Stimulated activated naive CD8-positive, alpha-beta T cell treated with anti-CD3 and anti-CD28 coated beads, Interleukin-15, Interleukin-2, amounts not matched to agents 100 U/mL and 50 U/mL, for 24 hours (primary cell): Measurements from ENCODE around the gene COP1.
"Not testable (repeated sequence)": the region's sequence is repeated elsewhere in the genome, so short reads cannot be mapped to it uniquely, and the experiment has no call there.

ENCODE experiments used
- ATAC-seq: fragments of 150-1000 bp; cut with Tn5 transposase; one replicate; pipeline ENCODE4 v1.10.0; 2021
- DNase-seq: peaks from one replicate; pipeline ENCODE4 v3.0.0; 2021

COP1 gene

GRCh38 chr1:176033474-176033873 lies 173.6 kb downstream of the COP1 start:
- no peak for DNase-seq
- no peak for ATAC-seq

DNA sequence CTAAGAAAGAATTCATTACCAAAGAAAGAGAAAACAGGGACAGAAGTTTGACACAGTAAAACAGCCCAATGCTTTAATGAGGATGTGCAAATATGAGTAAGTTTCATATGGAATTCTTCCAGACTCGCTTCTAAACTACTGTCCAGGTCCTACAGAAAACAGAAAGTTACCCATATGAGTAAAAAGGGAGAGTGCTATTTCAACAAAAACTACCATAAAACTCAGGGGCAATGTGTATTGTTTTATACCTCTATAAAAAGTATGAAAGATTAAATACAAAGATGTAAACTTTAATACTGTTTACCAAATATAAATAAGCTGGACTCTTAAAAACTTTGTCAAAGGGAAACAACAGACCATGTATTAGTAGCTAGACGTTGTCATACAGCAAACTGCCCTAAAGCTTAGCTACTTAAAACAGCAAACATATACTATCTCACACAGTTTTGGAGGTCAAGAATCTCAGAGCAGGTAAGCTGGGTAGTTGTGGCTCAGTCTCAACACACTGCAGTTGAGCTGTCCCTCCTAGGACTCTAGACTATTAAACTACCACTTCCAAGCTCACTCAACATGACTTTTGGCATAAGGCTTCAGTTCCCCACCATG lies 174.9 kb downstream of the COP1 start:
- no peak for ATAC-seq
- no peak for DNase-seq

DNA sequence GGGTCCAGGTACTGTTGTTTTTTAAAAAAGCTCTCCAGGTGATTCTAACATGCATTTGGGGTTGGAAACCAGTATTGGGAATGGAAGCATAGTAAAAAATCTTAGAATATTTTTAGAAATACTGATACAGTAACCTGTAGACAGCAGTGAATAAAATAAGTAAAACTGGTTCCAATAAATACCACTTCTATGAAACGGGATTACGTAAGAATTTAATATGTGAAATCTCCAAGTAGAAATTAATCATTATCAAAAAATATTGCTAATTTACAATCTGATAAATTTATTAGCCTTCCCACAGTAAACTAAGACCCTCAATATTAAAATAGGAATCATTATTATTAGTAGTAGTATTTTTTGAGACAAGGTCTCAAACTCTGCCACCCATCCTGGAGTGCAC lies 177.5 kb downstream of the COP1 start:
- ATAC-seq: no peak
- no peak for DNase-seq

DNA sequence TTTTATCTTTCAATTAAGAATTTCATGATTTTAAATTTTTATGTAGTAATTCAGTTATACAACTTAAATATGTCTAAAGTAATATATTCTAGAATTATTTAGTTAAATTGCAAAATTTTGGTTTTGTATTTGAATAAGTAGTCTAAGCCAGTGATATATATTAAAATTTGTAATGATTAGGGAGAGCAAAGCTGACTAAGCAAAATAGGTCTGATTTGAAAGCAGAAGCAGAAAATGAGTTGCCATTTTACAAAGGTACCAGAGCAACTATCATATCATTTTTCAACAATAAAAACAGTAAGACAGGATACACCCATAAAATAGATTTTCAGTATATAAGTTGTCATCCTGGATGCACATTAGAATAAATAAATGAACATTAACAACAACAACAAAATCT lies 177.9 kb downstream of the COP1 start:
- ATAC-seq: no peak
- DNase-seq: no peak

DNA sequence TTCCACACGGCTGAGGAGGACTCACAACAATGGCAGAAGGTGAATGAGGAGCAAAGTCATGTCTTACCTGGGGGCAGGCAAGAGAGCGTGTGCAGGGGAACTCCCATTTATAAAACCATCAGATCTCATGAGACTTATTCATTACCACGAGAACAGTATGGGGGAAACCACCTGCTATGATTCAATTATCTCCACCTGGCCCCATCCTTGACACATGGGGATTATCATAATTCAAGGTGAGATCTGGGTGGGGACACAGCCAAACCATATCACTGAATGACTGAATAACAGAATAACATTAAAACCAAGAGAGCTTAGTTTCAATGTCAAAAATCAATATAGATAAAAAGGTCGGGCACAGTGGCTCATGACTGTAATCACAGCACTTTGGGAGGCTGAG lies 179.2 kb downstream of the COP1 start:
- DNase-seq (peak; percentile 5), ATAC-seq (peak; percentile 88)

DNA sequence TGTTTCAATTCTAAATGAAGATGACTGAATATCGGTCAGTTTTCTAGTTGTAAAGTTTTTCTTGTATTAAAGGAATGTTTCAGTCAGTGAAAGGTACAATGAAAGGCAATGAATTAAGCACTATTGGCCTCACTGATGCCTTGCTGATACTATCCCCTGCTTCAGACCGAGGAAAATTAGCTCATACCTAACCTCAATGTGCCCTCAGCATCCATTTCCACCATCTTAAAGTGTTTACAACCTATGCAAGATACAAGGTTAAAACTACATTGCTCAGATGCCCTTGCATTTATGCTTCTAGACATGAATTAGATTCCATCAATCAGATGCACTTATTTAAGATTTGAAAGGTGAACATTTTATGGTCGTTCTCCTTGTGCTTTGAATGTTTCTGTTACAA lies 184.5 kb downstream of the COP1 start:
- no peak for DNase-seq
- ATAC-seq: no peak

DNA sequence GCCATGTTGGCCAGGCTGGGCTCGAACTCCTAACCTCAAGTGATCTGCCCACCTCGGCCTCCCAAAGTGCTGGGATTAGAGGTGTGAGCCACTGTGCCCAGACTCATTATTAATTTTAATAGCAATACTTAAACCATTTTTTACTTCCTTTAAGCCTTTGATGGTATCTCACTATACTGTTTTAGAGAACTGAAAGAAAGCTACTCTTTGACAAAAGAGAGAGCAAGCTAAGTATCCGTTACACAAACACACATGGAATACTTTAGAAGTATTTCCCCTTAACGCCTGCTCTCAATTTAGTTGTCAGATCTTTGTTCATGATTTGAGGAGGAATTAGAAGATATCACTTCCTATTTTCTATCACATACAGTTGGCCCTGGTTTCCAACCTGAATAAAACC lies 189.4 kb downstream of the COP1 start:
- DNase-seq: no peak
- ATAC-seq: no peak

DNA sequence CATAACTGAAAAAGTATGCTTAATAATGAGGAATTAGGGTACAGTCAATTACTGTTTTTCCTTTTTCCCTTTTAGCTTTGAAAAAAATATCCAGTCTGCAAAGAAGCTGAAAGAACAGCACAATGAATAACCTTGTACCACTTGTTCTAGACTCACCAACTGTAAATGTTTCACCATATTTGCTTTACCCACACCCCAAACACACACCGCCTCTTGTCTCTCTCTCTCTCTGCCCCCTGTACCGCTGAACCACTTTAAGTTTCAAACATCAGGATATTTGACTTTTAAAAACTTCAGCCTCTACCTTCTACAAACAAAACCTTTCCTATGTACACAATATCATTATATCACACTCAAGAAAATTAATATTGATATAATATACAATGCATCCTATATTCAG lies 197.1 kb downstream of the COP1 start:
- ATAC-seq: no peak
- no peak for DNase-seq

DNA sequence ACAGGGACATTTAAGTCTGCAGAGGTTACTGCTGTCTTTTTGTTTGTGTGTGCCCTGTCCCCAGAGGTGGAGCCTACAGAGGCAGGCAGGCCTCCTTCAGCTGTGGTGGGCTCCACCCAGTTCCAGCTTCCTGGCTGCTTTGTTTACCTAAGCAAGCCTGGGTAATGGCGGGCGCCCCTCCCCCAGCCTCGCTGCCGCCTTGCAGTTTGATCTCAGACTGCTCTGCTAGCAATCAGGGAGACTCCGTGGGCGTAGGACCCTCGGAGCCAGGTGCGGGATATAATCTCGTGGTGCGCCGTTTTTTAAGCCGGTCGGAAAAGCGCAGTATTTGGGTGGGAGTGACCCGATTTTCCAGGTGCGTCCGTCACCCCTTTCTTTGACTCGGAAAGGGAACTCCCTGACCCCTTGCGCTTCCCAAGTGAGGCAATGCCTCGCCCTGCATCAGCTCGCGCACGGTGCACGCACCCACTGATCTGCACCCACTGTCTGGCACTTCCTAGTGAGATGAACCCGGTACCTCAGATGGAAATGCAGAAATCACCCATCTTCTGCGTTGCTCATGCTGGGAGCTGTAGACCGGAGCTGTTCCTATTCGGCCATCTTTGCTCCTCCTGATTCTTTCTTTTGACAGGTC lies 199.2 kb downstream of the COP1 start:
- not testable (repeated sequence) for ATAC-seq, DNase-seq

DNA sequence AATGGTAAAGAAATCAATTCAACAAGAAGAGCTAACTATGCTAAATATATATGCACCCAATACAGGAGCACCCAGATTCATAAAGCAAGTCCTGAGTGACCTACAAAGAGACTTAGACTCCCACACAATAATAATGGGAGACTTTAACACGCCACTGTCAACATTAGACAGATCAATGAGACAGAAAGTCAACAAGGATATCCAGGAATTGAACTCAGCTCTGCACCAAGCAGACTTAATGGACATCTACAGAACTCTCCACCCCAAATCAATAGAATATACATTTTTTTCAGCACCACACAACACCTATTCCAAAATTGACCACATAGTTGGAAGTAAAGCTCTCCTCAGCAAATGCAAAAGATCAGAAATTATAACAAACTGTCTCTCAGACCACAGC lies 212.4 kb downstream of the COP1 start:
- not testable (repeated sequence) for DNase-seq, ATAC-seq

DNA sequence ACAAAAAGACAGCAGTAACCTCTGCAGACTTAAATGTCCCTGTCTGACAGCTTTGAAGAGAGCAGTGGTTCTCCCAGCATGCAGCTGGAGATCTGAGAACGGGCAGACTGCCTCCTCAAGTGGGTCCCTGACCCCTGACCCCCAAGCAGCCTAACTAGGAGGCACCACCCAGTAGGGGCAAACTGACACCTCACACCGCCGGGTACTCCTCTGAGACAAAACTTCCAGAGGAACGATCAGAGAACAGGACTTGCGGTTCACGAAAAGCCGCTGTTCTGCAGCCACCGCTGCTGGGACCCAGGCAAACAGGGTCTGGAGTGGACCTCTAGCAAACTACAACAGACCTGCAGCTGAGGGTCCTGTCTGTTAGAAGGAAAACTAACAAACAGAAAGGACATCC lies 214.3 kb downstream of the COP1 start:
- not testable (repeated sequence) for DNase-seq, ATAC-seq

- not testable (repeated sequence) for ATAC-seq, DNase-seq
These were observed 214.9 kb downstream of the COP1 start for GRCh38 chr1:175992202-175992601.

GRCh38 chr1:175984813-175985212 lies 222.3 kb downstream of the COP1 start:
- ATAC-seq (no peak), DNase-seq (no peak)

DNA sequence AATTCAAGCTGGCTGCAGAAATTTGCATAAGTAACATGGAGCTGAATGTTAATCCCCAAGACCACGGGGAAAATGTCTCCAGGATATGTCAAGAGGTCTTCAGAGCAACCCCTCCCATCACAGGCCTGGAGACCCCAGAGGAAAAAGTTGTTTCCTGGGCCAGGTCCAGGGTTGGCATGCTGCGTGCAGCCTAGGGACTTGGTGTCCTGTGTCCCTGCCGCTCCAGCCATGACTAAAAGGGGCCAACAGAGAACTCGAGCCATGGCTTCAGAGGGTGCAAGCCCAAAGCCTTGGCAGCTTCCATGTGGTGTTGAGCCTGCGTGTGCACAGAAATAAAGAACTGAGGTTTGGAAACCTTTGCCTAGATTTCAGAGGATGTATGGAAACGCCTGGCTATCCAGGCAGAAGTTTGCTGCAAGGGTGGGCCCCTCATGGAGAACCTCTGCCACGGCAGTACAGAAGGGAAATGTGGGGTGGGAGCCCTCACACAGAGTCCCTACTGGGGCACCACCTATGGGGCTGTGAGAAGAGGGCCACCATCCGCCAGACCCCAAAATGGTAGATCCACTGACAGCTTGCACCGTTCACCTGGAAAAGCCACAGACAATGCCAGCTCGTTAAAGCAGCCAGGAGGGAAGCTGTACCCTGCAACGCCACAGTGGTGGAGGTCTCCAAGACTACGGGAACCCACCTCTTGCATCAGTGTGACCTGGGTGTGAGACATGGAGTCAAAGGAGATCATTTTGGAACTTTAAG lies 222.9 kb downstream of the COP1 start:
- ATAC-seq (no peak), DNase-seq (no peak)

DNA sequence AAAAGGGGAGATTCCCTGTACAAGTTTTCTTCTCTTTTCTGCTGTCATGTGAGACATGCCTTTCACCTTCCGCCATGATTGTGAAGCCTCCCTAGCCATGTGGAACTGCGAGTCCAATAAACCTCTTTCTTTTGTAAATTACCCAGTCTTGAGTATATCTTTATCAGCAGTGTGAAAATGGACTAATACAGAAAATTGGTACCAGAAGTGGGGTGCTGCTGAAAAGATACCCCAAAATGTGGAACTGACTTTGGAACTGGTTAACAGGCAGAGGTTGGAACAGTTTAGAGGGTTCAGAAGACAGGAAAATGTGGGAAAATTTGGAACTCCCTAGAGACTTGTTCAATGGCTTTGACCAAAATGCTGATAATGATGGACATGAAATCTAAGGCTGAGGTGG lies 223.7 kb downstream of the COP1 start:
- ATAC-seq, DNase-seq: not testable (repeated sequence)

DNA sequence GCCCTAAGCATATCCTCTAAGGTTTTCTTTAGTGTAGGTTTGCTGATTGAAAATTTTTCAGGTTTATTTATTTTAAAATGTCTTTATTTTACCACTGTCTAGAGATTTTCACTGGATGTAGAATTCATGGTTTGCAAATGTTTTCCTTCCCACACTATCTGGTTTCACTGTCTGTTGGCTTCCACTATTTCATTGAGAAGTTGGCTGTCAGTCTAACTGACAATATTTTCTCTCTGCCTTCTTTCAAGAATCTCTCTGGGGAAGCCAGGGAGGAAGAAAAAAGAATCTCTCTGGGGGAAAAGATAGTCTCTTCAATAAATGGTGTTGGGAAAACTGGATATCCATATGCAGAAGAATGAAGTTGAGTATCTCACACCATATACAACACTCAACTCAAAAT lies 226.0 kb downstream of the COP1 start:
- no peak for ATAC-seq
- no peak for DNase-seq

GRCh38 chr1:175978926-175979325 lies 228.2 kb downstream of the COP1 start:
- ATAC-seq (no peak), DNase-seq (no peak)

- DNase-seq: no peak
These were observed 228.6 kb downstream of the COP1 start for GRCh38 chr1:175978476-175978875.

DNA sequence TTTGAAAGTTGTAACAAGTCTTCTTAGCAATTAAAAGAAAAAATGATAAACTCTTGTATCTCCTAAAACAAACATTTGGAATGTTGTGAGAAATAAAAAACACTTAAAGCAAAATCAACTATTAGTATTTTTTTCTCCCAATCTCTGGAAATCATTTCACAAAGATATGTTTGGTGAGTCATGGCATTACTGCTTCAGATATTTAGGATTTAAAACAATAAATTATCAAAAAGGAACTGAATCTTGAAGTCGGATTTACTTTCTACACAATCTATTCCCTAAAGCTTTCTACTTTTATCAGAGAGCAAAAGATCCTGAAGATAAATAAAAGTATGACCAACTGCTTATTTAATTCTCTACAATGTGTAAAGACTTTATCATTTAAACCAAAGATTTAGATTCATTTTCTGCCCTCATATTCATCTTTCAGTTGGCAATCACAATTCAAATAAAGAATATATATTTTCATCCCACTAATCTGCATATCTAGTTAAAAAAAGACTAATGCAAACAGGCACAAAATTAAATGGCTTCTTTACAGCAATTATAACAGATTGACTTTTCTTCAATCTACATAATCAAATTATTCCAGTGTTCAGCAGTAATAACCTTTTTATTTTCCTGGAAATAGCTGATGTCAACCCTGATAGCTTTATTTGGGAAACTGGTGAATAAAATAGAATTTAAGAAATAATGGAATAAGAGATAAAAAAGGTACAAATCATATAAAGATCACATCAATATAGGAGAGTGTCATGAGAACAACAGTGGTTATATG lies 230.0 kb downstream of the COP1 start:
- ATAC-seq: no peak
- DNase-seq: no peak

More at GRCh38 chr1:175978476-175978875, 228.6 kb downstream of the COP1 start:
- no peak for ATAC-seq

GRCh38 chr1:175969231-175969630 lies 237.9 kb downstream of the COP1 start:
- no peak for ATAC-seq
- DNase-seq: no peak

DNA sequence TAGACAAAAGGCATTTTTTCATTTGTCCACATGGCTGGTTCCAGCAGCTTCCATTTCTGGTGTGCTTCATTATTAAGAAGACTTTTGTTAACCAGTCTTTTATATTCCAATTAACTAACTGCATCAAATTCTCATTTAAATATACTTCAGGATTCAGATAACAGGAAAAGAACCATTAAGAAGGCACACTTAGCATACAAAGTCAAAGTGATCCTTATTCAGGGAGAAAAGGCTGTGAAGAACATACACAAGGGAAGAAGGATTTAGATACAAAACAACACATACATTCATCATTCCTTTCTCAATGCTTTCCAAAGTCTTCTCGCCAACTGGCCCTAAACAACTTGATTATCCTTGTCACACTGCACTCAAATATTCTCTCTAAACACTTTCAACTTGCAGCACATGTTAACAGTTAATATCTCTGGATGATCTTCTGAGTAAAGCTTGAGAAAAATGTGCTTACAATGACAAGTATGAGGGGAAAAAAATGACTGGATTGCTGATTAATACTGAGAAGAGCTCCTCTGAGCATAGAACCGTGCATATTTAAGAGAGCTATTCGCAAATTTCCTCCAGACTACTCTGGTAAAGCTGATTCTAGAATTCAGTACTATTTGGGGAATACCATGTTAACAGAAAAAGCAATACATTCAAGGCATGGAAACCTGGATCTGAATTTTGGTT lies 238.5 kb downstream of the COP1 start:
- ATAC-seq (no peak), DNase-seq (no peak)

GRCh38 chr1:175963740-175964139 lies 243.3 kb downstream of the COP1 start:
- ATAC-seq (no peak), DNase-seq (no peak)
